Putamen (tissue), 1 donor: ENCODE data around the gene KCNK4.

Source experiments
- DNase-seq: peaks from one replicate; pipeline ENCODE4 v3.0.0-alpha.2; 2016; ENCODE audit warnings: low spot score

KCNK4 gene

GRCh38 chr11:64290352-64291261 is 495 bp upstream of the KCNK4 start:
- DNase-seq = no peak

- no peak for DNase-seq
Observed at GRCh38 chr11:64291752-64292459, 804 bp downstream of the KCNK4 start.

- no peak for DNase-seq
Observed at GRCh38 chr11:64292460-64293254, 1.6 kb downstream of the KCNK4 start.

- no peak for DNase-seq
Observed at GRCh38 chr11:64294774-64295173, 3.7 kb downstream of the KCNK4 start.

- DNase-seq = no peak
Observed at GRCh38 chr11:64295760-64296159, 4.7 kb downstream of the KCNK4 start.

- DNase-seq = no peak
Observed at GRCh38 chr11:64296236-64296635, 5.1 kb downstream of the KCNK4 start.

- no peak for DNase-seq
Observed at GRCh38 chr11:64296830-64297698, 6.0 kb downstream of the KCNK4 start.

GRCh38 chr11:64297699-64298358 is 6.7 kb downstream of the KCNK4 start:
- no peak for DNase-seq

GRCh38 chr11:64298966-64299846 is 8.1 kb downstream of the KCNK4 start:
- DNase-seq = peak; percentile 68

GRCh38 chr11:64299847-64300648 is 8.9 kb downstream of the KCNK4 start, which contains the start of gene CATSPERZ:
CATSPERZ (plus strand) TSS chr11:64300358; CDS start chr11:64300411, 53 bp downstream.
- DNase-seq = no peak

GRCh38 chr11:64303109-64304031 is 12.3 kb downstream of the KCNK4 start:
- no peak for DNase-seq

- no peak for DNase-seq
Observed at GRCh38 chr11:64304032-64304315, 12.9 kb downstream of the KCNK4 start.

- DNase-seq = peak; percentile 85
Observed at GRCh38 chr11:64304316-64305072, 13.4 kb downstream of the KCNK4 start.

- DNase-seq = peak; percentile 99
Observed at GRCh38 chr11:64305075-64305690, 14.1 kb downstream of the KCNK4 start, which contains the start of gene ESRRA. ESRRA (plus strand) TSS chr11:64305524; CDS start chr11:64307180, 1,656 bp downstream.

- peak; percentile 63 for DNase-seq
Observed at GRCh38 chr11:64305691-64306562, 14.8 kb downstream of the KCNK4 start.

- DNase-seq = no peak
Observed at GRCh38 chr11:64306563-64306875, 15.4 kb downstream of the KCNK4 start.
